Measurements from ENCODE around the gene C16orf90. TPM values are rescaled to one million over a fixed set of nuclear protein-coding genes. Genes with fewer than 3 reads are reported as not detected.
"Not testable (repeated sequence)": the region's sequence is repeated elsewhere in the genome, so short reads cannot be mapped to it uniquely, and the experiment has no call there.

Gene C16orf90, protein sequence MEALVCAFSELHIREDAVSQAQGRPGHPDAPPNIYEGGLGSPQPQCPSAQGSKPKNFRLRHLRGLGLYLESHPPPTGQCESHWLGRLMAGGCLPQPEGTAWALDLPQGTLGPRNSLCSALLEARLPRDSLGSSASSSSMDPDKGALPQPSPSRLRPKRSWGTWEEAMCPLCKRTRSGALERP
- total RNA-seq: not detected

DNA sequence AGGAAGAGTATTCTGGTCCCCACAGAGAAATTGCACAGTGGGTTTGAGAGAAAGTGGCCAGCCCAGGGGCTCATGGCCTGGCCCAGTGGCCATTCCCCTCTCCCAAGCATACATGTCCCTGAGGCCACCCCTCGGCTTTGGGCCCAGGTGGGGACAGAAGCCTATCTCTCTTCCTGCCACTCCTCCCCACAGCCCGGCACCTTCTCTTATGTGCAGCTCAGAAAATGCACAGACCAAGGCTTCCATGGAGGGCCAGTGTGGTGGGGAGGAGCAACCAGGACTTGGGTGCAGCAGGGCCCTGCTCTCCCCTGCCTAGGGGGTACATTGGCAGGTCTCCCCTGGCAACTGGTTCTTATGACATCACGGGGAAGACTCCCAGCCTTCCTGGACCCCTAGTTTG is at the start of gene C16orf90:
TSS of gene C16orf90 (minus strand) at position 314 of the 400 bp plus-strand sequence. CDS start at position 246, 68 bp downstream.
- Mint-ChIP-seq H3K27ac (no peak within 1 kb of the TSS), H3K4me1 (ENCODE audit: low read depth in 2 of 2) (peaks cover 7 to 8% of the 10 kb centered on the region in 2 donors), H3K4me3 (no peak within 1 kb of the TSS), H3K36me3 (no peaks in the 10 kb centered on the region), H3K9me3 (peaks cover 3% of the 10 kb centered on the region), H3K27me3 (no peaks in the 10 kb centered on the region)
- no peak for ATAC-seq
- DNase-seq (ENCODE audit: low spot score): peak; percentile 26

DNA sequence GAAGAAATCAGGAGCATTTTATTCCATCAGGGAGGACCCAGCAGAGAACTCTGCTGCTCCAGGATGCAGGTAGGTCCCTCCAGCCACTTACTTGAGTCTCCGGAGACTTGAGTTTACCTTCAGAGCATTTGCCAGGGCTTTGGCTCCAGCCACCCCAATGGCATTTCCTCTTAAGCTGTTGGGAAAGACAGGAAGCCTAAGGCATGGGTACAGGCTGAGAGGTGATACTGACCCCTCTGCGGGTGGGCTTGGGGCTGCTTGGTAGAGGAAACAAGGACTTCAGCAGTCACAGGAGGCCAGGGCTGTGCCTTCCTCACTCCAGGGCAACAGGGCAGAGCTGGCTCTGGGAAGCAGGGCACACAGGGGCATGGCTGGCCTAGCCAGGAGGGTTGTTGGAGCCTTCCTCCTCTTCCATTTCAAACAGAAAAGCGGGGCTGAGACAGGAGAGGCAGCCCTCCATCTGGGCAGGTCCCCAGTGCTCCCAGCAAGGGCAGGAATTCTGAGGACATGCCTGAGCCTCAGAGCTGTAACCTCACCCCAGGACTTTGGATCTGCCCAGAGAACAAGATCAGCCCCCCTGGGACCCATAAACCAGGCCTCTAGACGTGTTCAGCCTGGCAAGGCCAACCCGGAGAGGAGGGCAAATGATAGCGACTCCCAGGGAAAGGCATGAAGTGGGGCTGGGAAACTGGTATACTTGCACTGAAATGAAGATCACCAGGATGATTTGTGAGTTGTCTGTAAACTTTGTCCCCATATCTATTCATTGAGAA is 47.5 kb upstream of the C16orf90 start:
- peak; percentile 1 for DNase-seq (ENCODE audit: low spot score)
- H3K27me3 Mint-ChIP-seq: no peaks in the 10 kb centered on the region
- H3K27ac Mint-ChIP-seq: peak overlapping the region in 1 of 2 donors; percentile 53
- no peaks in the 10 kb centered on the region for H3K36me3 Mint-ChIP-seq
- ATAC-seq: no peak
- H3K4me1 Mint-ChIP-seq (ENCODE audit: low read depth in 2 of 2): peaks cover 0 to 3% of the 10 kb centered on the region in 2 donors
- H3K4me3 Mint-ChIP-seq: no peak overlapping the region
- no peaks in the 10 kb centered on the region for H3K9me3 Mint-ChIP-seq

DNA sequence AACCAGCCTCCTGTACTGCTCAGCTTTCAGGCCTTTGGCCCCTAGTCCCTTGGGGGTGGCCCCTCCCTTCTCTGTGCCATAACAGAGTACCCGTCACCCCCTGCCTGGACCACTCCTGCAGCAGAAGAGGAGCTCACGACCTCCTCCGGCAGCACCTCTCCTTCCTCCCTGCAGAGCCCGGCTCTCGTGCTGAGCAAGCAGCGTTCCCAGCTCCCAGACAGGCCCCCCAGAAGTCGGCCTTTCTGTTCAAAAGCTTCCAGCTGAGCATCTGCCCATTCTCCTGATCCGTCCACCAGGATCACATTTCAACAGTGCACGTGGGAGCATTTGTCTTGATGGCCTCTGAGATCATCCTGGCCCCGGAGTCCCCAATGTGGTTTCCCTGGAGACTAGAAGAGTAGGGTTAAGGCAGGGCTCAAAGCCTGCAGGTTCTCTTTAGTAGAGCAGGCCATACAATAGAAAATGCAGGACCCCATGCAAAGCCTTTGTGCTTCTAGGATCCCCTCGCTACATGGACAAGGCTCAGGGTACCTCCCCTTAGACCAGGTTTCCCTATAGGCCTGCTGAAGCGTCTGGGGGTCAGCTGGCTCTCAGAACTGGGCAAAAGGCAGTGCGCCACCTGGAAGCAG is 46.4 kb upstream of the C16orf90 start:
- DNase-seq (ENCODE audit: low spot score) (peak; percentile 57), ATAC-seq (no peak)
- Mint-ChIP-seq H3K9me3 (no peaks in the 10 kb centered on the region), H3K4me1 (ENCODE audit: low read depth in 2 of 2) (peaks cover 0 to 3% of the 10 kb centered on the region in 2 donors), H3K27ac (peak overlapping the region in 1 of 2 donors; percentile 53), H3K36me3 (no peaks in the 10 kb centered on the region), H3K4me3 (no peak overlapping the region), H3K27me3 (no peaks in the 10 kb centered on the region)

DNA sequence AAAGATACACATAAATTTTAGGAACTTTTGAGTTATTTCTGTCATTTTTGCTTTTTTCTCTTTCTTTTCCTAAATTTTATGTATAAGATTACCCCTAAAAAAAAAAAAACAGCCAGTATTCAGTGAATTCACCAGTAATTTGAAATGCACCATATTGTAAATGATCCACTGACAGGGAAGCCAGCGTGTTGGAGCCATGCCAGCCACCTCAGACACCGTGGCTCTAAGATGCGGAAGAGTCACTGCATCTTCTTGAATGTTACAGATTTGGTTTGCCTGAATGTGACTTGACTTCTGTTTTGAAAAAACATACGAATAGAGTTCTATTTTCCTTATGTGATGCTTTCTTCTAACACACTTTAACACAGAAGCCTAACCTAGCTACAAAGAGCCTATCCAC is 42.9 kb upstream of the C16orf90 start:
- DNase-seq (ENCODE audit: low spot score) (no peak), ATAC-seq (no peak)
- H3K27me3 Mint-ChIP-seq: no peaks in the 10 kb centered on the region
- H3K4me1 Mint-ChIP-seq (ENCODE audit: low read depth in 2 of 2): peaks cover 12 to 15% of the 10 kb centered on the region in 2 donors
- no peaks in the 10 kb centered on the region for H3K36me3 Mint-ChIP-seq
- no peak overlapping the region for H3K4me3 Mint-ChIP-seq
- no peak overlapping the region for H3K27ac Mint-ChIP-seq
- no peaks in the 10 kb centered on the region for H3K9me3 Mint-ChIP-seq

DNA sequence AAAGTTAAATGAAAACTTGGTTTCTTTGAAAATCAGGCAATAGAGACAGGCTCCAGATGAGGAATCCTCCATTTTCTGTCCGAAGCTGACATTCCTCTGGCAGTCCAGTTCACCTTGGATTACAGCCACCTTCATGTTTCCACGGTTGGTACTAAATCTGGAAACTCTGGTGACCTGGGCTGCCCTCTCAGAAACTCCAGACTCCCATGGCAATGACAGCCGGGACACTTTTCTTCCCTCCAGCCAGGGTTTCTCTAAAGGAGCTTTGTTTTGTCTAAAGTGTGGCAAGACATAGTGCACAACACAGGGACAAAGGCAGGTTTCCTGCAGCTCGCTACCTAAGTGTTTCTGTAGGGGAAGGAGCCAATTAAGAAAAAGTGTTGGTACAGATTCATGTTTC is 41.6 kb upstream of the C16orf90 start:
- ATAC-seq: no peak
- H3K27ac Mint-ChIP-seq: no peak overlapping the region
- H3K36me3 Mint-ChIP-seq: no peaks in the 10 kb centered on the region
- no peak overlapping the region for H3K4me3 Mint-ChIP-seq
- H3K27me3 Mint-ChIP-seq: no peaks in the 10 kb centered on the region
- peaks cover 12 to 15% of the 10 kb centered on the region in 2 donors for H3K4me1 Mint-ChIP-seq (ENCODE audit: low read depth in 2 of 2)
- DNase-seq (ENCODE audit: low spot score): no peak
- no peaks in the 10 kb centered on the region for H3K9me3 Mint-ChIP-seq

DNA sequence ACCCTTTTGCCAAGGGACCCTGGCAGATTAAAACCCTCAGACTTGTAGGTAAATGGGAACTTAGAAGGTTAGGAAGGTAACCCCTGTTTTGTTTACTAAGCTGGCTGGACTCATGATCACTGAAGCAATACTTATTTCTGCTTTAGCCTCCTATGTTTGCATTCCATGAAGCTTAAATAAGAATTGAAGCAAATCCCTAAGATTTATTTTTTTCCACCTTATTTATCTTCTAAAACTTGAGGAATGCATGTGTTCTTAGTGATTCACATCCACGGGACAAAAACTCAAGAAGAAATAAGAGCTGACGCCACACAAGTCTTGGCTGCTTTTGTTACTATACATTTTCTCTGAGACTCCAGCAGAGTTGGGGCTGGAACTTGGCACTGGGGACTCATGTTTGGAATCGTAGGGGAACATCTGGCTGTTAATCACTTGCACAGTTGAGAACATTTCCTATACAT is 41.0 kb upstream of the C16orf90 start:
- Mint-ChIP-seq H3K36me3 (no peaks in the 10 kb centered on the region), H3K27me3 (no peaks in the 10 kb centered on the region)

DNA sequence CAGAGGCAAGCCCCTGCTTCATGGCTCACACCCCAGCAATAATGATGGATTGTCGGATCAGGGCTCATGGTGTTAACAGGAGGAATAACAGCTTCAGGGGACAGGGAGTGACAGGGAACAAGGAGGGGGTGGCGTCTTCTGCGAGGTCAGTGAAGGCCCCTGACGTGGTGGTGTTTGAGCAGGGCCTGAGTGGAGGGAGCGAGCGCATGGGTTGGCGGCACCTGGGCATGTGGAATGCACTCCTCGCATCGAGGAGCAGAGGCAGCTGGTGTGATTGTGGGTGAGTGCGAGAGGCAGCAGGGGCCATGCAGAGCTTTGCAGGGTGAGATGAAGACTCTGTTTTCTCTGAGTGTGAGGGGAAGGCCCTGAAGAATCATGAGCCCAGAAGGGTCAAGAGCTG is 38.8 kb upstream of the C16orf90 start:
- no peak for ATAC-seq

More for the DNA sequence above, 41.0 kb upstream of the C16orf90 start:
- DNase-seq (ENCODE audit: low spot score): peak; percentile 35
- Mint-ChIP-seq H3K4me3 (no peak overlapping the region), H3K27ac (peak overlapping the region in 1 of 2 donors; percentile 28), H3K4me1 (ENCODE audit: low read depth in 2 of 2) (peaks cover 12 to 15% of the 10 kb centered on the region in 2 donors), H3K9me3 (no peaks in the 10 kb centered on the region)
- no peak for ATAC-seq

DNA sequence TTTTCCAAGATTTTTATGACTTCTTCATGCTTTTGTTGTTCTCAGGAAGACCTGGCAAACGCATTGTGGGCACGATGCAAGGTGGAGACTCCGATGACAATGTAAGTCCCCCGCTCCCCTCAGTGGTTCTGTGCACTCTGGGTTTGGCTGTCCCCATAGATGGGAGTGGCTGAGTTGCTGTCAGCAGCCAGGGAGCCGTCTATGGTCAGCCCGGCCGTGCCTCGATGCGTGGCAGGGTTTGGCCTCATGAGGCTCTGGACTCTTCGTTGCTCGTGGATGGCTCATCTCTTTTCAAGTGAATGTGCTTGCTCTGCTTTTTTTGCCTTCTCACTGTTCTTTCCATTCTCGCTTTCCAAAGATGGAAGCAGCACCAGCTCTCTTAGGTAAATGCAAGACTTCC is 37.5 kb upstream of the C16orf90 start:
- no peak for ATAC-seq
- H3K36me3 Mint-ChIP-seq: no peaks in the 10 kb centered on the region
- no peaks in the 10 kb centered on the region for H3K27me3 Mint-ChIP-seq

More for the DNA sequence above, 38.8 kb upstream of the C16orf90 start:
- peak overlapping the region in 1 of 2 donors; percentile 69 for H3K27ac Mint-ChIP-seq
- H3K9me3 Mint-ChIP-seq: no peaks in the 10 kb centered on the region
- H3K36me3 Mint-ChIP-seq: no peaks in the 10 kb centered on the region
- no peaks in the 10 kb centered on the region for H3K27me3 Mint-ChIP-seq
- H3K4me3 Mint-ChIP-seq: no peak overlapping the region
- DNase-seq (ENCODE audit: low spot score): peak; percentile 5
- H3K4me1 Mint-ChIP-seq (ENCODE audit: low read depth in 2 of 2): peaks cover 12 to 15% of the 10 kb centered on the region in 2 donors

DNA sequence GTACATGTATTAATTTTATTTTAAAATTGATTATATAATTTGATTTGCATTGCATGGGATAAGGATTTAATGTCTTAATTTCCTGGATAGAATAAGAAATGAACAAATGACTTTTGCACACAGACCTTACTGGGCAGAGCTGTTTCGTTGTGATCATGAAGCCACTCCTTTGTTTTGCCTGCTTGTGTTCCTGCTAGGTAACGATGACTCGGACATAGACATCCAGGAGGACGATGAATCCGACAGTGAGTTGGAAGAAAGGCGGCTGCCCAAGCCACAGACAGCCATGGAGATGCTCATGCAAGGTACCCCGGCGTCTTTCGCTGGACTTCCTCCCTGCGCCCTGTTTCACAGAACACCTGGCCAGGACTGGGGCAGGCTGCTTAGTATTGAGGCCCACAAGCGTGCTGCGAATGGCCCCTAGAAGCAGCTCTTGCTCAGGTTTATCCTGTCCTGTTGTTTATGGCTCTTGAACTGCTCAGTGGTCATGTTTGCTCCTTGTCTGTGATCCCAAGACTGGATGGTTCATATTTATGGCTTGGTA is 35.2 kb upstream of the C16orf90 start:
- no peaks in the 10 kb centered on the region for H3K27me3 Mint-ChIP-seq
- ATAC-seq (no peak), DNase-seq (ENCODE audit: low spot score) (peak; percentile 49)
- H3K36me3 Mint-ChIP-seq: no peaks in the 10 kb centered on the region
- no peak overlapping the region for H3K27ac Mint-ChIP-seq
- no peak overlapping the region for H3K4me3 Mint-ChIP-seq
- no peaks in the 10 kb centered on the region for H3K9me3 Mint-ChIP-seq
- H3K4me1 Mint-ChIP-seq (ENCODE audit: low read depth in 2 of 2): peaks cover 17 to 18% of the 10 kb centered on the region in 2 donors

More for the DNA sequence above, 37.5 kb upstream of the C16orf90 start:
- peak; percentile 49 for DNase-seq (ENCODE audit: low spot score)
- Mint-ChIP-seq H3K27ac (no peak overlapping the region), H3K4me1 (ENCODE audit: low read depth in 2 of 2) (peaks cover 18 to 23% of the 10 kb centered on the region in 2 donors), H3K4me3 (no peak overlapping the region), H3K9me3 (no peaks in the 10 kb centered on the region)

DNA sequence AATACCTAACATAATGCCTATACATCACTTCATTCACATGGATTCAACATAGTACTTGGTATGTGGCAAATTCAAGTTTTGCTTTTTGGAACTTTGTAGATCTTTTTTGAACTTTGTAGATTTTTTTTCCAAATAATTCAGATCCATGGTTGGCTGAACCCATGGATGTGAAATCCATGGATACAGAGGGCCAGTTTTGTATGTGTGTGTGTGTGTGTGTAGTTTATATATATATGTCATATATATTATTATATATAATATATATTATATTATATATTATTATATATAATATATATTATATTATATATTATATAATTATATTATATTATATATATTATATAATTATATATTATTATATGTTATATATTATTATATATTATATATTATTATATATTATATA is 33.9 kb upstream of the C16orf90 start:
- Mint-ChIP-seq H3K36me3 (no peaks in the 10 kb centered on the region), H3K27ac (no peak overlapping the region), H3K4me3 (no peak overlapping the region), H3K4me1 (ENCODE audit: low read depth in 2 of 2) (peaks cover 11 to 13% of the 10 kb centered on the region in 2 donors), H3K27me3 (no peaks in the 10 kb centered on the region), H3K9me3 (no peaks in the 10 kb centered on the region)
- DNase-seq (ENCODE audit: low spot score) (no peak), ATAC-seq (no peak)

DNA sequence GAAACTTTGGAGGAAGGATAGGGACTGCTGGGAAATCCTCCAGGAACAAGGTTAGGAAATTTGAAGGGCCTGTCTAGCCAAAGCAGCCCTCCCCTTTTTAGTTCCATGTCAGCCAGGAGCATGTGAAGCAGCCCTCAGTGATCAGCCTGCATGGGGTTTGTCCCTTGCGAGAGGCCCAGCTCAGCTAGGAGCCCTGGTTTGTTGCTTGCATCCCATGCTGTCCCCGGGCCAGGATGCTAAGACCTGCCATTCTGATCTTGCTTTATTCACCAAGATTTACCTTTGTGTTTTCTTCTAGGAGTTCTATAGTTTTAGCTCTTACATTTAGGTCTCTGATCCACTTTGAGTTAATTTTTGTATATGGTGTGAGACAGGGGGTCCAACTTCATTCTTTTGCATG is 33.1 kb upstream of the C16orf90 start:
- Mint-ChIP-seq H3K9me3 (no peaks in the 10 kb centered on the region), H3K36me3 (no peaks in the 10 kb centered on the region), H3K4me1 (ENCODE audit: low read depth in 2 of 2) (peaks cover 8 to 9% of the 10 kb centered on the region in 2 donors), H3K4me3 (no peak overlapping the region), H3K27ac (no peak overlapping the region), H3K27me3 (no peaks in the 10 kb centered on the region)
- peak; percentile 40 for DNase-seq (ENCODE audit: low spot score)
- ATAC-seq: no peak

DNA sequence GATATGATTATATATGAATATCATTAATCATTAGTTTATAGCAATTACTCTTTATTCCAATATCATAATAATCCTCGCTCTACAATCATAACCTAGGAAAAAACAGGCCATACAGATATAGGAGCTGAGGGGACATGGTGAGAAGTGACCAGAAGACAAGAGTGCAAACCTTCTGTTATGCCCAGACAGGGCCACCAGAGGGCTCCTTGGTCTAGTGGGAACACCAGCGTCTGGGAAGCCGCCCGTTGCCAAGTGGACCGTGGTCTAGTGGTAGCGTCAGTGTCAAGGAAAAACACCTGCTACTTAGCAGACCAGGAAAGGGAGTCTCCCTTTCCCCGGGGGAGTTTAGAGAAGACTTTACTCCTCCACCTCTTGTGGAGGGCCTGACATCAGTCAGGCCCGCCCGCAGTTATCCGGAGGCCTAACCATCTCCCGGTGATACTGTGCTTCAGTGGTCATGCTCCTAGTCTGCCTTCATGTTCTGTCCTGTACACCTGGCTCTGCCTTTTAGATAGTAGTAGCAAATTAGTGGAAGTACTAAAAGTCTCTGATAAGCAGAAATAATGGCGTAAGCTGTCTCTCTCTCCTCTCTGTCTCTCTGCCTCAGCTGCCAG is 32.0 kb upstream of the C16orf90 start:
- DNase-seq (ENCODE audit: low spot score): peak; percentile 67
- H3K9me3 Mint-ChIP-seq; ATAC-seq; H3K4me3 Mint-ChIP-seq; H3K36me3 Mint-ChIP-seq; H3K27ac Mint-ChIP-seq; H3K27me3 Mint-ChIP-seq; H3K4me1 Mint-ChIP-seq (ENCODE audit: low read depth in 2 of 2): not testable (repeated sequence)

DNA sequence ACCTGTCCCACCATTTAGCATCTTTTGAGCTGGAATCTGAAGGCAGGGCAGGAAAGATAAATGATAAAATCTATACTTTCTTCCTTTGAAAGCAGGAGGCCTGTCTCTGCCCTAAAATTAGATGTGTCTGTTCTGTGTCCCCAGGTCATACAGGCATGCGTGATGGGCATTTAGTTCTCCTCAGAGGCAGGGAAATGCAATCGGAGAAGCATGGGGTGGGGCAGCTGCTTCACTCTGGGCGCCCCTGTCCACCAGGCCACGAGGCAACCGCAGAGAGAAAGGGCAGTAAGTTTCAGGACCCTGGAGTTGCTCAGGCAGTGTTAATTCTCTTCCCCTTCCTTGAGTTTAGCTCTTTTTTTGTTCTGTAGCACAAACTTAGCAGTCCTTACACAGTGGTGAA is 30.7 kb upstream of the C16orf90 start:
- ATAC-seq (no peak), DNase-seq (ENCODE audit: low spot score) (peak; percentile 15)
- Mint-ChIP-seq H3K27ac (peak overlapping the region in 1 of 2 donors; percentile 47), H3K4me1 (ENCODE audit: low read depth in 2 of 2) (peaks cover 8 to 9% of the 10 kb centered on the region in 2 donors), H3K9me3 (no peaks in the 10 kb centered on the region), H3K4me3 (no peak overlapping the region), H3K27me3 (no peaks in the 10 kb centered on the region), H3K36me3 (no peaks in the 10 kb centered on the region)

All from natural killer cell treated with Interleukin-12 subunit alpha and Interleukin-12 subunit beta and Interleukin-15 and Interleukin-18, amount 100 ng/mL, for 72 hours (primary cell).